GM21528 (cell line): ENCODE results near the gene C9orf50.

Experiments
- ATAC-seq: cut with Tn5 transposase; IDR thresholded peaks from one replicate; pipeline ENCODE4 v1.9.1; 2021; ENCODE audit warnings: mild to moderate bottlenecking, moderate library complexity; ENCODE audit not compliant: unreplicated experiment, low FRiP score

Gene C9orf50

DNA sequence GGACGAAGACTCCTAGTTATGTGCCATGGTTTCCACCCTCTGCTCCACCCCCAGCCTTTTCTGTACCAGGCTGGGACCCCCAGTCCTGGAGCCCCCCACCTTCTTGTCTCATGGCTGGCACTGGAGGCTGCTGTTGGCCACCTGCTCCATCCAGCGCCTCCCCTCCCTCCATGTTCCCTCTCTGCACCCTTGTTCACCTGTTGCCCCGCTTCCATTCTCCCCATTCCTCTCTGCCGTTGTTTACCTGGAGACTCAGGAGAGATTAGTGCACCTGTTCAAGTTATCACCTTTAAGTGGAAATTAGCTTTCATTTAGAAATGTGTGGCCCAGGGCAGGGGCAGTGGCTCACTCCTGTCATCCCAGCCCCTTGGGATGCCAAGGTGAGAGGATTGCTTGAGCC, 12.3 kb upstream of the C9orf50 start:
- ATAC-seq, result no peak

DNA sequence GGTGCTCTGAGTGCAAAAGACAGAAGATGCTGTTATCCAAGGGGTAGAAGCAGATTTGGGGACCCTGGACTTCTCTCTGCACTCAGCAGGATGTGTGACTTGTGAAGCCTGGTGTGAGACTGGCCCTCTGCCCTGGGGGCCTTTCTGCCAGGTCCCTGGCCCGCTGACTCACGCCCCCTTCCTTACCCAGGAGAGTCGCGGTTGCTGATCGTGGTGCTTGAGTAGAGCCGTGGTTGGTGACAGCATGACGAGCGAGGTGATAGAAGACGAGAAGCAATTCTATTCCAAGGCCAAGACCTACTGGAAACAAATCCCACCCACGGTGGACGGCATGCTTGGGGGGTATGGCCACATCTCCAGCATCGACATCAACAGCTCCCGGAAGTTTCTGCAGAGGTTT, 11.6 kb upstream of the C9orf50 start:
- ATAC-seq, result no peak

DNA sequence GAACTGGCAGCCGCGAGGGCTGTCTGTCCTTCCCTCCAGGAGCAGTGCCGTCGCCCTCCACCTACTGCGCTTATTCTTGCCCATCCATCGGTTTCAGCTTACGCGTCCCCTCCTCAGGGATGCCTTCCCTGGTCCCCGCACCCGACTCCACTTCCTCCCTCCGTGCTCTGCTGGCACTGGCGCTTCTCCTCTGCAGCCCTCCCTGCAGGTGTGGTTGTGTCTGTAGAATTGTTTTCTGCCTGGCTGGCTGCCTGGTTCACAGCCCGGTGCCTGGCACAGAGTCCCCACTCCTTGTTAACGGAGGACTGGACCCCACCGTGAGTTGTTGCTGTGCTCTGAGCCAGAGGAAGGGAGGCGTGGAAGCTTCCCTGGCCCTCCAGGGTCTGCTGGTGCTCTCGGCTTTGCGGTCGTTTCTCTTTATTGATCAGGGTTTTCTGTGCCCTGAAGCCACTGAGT, 10.8 kb upstream of the C9orf50 start:
- no peak for ATAC-seq

DNA sequence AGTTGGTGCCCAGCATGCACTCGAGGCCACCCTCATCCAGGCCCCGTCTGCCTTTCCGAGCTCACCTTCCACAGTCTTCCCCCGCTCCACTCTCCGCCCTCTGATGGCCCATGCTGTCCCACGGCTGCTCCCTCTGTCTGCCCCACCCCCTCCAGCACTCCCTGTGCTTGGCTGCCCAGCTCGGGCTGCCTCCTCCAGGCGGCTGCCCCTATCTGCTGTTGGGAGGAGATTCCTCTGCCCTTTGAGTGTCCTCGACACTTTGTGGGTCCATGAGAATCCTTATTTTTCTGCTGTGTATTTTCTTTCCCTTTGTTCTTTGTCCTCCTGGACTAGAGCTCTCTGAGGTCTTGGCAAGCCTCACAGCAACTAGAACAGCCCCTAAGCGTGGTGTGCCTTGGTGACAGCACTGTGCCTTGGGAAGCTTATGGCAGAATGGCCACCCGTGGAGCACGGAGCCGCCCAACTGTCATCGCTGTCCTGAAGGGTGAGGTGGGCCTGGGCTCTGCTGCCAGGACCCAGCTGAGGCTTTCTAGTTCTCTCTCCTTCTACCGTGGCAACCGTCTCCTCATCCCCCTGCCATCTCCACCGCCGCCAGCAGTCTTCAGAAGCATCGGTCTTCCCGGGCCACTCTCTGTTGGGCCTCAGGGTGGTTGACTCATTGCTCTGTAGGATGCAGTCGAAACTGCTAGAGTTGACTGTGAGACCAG, 10.2 kb upstream of the C9orf50 start:
- ATAC-seq, result no peak

DNA sequence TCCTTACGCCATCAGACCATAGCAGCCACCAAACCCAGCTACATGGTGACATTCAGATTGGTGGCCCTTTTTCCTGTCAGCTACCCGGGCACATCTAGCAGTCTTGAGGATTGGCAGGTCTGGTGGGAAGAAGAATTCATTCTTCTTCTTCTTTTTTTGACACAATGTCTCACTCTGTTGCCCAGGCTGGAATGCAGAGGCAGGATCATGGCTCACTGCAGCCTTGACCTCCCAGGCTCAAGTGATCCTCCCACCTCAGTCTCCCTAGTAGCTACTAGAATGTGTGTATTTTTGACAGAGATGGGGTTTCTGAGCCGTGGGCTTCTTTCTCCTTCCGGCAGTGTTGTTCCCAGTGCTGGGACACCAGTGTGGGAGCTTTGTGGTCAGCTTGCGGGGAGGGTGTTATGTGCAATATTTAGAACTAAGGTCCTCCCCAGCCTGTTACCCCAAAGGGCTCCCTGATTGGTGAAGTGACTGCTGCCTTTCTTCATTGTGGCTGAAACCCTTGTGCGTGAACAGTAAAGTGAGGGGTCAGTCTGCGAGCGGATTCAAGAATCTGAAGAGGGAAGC, 8.4 kb upstream of the C9orf50 start:
- ATAC-seq, result no peak

DNA sequence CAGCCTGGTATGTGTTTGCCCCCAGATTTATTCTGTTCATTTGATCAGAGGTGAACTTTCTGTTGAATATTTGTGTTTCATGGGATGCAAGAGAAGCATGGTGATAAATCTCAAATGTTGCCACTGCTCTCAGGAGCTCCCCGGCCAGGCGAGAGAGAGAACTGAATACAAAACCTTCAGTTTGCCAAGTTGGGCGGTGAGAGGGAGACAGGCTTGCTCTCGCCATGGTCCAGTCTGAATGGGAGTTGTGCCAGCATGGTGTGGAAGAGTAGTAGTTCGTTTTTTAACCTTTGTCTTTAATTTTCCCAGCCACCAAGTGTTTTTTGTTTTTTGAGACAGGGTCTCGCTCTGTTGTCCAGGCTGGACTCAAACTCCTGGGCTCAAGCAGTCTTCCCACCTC, 7.8 kb upstream of the C9orf50 start:
- no peak for ATAC-seq

DNA sequence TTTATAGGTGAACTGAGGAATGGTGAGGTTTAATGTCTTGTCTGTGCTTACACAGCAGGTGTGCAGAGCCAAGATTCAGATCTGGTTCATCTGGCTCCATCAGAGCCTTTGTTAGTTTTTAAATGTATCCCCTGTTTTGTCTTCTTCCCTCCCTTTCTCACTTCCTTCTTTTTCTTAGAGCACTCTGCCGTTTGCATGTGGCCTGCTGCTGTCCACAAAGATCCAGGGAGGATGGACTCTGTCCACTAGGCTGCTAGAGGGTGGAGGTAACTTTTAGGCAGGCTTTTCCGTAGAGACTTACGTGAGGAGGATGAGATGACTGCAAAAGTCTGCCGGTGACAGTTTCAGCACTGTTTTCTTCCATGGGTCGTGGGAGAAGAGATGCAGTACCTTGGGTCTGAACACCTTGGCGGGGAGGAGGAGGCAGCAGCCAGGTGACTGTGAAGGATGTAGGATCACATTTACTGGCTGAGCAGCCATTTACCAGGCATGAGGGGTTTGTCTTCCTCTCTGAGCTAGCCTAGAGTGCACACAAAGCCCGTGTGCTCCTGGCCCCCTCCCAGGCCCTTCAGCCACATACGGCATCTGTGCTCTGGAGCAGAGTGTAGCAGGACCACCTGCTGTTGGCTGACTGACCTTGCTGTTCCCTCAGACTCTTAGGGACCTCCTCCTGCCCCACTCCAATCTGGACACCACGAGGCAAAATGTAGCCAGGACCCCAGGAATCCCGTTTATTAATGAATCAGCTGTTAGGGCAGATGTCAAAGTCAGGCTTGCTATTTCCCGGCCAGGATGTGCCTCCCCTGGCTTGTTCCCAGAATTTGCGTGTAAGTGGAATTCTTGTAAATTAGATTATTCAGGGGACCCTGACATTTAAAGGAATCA, 6.9 kb upstream of the C9orf50 start:
- no peak for ATAC-seq

DNA sequence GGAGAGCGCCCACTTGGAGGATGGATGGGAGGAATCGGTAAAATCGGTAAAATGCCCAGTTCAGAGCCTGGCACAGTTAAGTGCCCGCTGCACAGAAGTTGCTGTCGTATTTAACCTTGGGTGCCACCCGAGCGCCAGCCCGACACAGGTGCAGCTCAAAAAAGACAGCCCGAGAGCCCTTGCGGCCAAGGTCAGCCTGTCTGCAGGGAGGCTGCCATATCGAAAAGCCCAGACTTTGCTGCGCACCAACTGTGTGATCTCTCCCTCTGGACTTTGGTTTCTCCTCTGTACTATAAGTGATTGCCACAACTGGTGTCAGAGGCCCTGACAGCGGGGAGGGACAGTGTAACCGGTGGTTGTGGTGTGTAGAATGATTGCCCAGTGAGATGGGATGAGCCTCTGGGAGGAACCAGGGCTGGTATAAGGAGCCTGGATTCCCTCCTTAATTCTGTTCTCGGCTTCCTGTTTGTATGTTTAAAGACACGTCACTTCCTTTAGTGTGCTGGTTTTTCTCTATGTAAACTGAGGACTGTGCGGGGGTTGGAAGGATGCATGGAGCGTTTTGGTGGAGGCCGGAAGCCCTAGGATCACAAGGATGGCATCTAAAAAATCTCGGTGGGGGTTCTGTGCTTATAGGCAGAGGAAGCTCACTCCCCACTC, 5.9 kb upstream of the C9orf50 start:
- peak; percentile 11 for ATAC-seq

DNA sequence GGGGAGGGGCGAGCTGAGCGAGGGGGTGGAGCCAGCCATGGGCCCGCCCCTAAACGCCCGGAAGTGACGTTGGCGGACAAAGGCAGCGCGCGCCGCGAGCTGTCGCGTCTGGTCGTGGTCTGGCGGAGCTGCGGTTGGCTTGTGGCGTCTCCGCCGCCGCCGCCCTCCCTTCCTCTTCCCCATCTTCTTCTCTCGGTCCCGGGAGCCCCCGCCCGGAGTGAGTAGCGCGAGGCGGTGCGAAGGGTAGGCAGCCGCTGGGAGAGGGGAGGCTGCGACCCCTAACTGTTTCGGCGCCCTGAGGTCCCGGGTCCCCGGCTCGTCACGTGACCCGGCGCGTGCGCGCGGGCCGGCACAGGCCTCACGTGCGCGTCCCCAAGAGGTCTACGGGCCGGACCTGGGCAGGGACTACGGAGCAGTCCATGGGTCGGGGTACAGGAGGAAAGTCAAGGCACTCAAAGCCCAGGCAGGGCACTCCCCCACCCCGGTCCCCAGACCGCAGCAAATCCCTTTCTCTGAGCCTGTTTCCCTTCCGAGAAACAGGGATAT, 5.3 kb upstream of the C9orf50 start, which contains the start of gene NTMT1:
TSS of gene NTMT1 (plus strand) at position 85 of the 546 bp plus-strand sequence. CDS start 6,541 bp downstream, outside the sequence.
- peak; percentile 79 for ATAC-seq

DNA sequence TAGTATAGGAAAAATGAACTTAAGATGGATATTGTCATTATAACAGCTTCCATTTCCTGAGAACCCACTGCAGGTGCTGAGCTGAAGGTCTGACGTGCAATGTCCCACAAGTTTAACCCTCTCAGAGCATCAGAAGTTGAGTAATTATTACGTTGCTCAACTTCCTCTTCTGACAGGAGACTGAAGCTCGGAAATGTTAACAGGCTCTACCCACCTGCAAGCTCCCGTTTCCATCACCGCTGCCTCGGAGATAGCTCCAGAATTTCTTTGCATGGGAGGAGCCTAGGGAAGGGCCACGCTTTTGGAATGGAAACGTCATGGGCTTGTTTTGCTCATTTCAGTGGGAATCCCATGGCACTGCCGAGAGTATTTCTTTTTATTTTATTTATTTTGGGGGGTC, 4.0 kb upstream of the C9orf50 start:
- ATAC-seq, result no peak

DNA sequence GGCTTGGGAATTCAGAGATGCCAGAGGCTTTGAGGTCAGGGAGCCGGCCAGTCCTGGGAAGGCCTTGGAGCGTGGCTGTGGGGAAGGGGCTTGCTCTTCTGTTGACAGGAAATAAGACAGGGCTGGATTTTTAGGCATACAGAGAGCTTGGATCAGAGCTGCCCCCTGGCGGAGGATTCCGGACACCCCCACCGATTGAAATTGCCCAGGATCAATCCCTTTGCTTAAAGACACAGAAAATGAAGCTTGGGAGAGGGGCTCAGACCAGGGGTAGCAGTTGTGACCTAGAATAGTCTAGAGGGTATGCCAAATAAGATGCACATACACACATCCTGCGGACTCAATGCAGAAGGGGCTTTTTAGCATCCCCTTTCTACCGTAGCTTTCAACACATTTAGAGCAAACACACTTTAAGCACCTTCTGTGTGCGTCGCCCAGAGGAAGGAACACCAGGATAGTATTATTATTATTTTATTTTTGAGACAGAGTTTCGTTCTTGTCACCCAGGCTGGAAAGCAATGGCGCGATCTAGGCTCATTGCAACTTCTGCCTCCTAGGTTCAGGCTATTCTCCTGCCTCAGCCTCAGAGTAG, 3.4 kb upstream of the C9orf50 start:
- ATAC-seq, result no peak

DNA sequence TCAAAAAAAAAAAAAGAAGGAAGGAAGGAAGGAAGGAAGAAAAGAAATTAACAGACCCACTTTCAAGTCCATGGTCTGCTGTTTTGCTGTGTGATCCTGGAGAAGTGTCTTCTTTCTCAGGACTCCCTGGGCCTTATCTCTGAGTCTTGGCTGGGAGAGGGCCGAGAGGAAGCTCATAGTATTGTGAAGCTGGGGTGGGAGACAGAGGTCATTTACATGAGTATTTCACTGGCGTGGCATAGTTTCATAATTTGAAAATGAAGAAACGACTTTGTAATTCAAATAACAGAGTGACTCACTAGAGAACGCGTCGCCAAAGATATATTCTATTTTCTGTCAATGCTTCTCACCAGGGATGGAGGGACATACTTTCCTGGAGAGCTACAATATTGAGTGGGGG, 2.4 kb upstream of the C9orf50 start:
- no peak for ATAC-seq

DNA sequence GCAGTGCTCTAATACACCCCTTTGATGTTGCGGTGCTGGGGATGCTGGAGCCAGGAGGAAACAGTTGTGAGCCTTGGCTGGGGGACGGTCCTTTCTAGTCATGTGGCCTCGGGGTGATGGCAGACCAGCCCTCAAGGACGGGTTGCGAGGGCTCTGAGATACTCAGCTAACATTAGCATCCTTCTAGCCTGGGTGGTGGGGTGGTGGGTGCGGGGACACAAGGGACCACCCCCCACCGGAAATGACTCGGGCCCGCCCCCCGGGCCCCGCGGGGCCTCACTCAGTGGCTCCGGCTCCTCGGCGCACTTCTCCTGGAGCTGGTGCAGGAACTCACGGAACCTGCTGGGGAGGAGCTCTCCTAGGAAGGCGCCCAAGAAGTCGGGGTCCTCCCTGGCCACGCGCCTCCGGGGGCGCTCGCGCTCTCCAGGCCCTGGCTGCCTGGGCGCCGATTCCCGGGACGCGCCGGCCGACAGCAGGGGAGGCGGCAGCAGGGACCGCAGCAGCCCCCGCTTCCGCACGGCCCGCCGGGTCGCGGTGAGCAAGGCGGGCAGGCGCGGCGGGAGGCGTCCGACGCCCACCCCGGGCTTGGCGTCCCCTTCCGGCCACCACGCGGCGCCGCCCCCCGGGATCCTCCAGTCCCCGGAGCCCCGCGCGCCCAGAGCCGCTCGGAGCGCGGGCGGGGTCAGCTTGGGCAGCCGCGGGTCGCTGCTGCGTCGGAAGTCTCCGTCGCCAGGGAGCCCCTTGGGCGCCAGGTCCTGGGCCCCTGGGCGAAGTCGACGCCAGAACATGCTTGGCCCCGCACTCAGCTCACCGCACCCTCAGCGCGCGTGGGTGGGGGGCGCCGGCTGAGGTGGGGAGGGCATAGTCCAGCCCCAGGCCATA, 873 bp downstream of the C9orf50 start:
- no peak for ATAC-seq

DNA sequence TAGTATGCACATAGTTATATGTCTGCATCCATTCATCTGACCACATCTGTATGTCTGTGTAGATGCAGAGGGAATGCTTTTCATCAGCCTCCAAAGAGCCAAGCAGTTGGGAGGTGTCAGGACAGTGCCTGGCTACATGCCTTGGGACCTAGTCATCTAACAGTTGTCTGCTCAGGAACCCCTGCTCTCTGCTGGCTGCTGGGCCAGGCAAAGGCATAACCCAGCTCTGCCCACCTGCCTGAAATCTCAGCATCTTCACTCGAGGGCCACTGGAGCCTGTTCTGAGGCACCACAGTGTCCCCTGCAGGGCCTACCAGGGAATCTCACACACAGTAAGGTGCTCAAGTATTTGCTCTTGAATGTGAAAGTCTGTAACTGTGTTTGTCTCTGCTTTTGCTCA, 3.7 kb downstream of the C9orf50 start:
- no peak for ATAC-seq

DNA sequence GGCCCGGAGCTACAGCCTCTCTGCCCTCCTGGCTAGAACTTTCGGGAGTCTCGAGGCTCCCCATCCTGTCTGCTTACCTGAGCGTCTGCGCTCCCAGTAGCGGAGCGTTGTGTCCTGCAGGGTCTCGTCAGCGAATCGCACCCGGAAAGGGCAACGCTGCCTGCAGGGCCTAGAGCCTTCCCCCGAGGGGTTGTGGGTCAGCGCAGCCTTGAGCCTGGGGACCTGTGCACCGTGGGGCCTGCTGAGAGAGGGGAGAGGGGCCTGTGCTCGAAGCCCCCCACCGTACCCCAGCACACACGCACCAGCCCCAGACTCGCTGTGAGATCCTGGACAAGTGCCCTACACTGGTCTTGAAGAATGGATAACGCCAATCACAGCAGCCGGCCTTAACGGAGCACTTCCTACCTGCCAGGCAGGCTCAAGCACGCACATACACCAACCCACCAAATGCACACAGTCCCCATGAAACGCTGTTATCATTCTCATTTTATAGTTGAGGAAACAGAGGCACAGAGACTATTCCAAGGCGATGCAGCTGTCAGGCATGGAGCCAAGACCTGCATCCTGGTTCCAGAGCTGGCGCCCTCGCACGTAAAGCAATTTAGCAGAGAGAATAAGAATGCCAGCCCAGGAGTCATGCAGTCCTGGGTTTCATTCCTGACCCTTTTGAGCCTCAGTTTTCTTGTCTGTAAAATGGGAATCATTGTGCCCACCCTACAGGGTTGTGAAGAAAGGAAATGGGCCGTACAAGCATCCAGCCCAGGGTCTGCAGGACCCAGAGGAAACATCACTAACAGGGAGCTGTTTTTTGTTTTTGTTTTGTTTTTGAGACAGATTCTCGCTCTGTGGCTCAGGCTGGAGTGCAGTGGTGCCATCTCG, 5.3 kb downstream of the C9orf50 start:
- ATAC-seq, result no peak

DNA sequence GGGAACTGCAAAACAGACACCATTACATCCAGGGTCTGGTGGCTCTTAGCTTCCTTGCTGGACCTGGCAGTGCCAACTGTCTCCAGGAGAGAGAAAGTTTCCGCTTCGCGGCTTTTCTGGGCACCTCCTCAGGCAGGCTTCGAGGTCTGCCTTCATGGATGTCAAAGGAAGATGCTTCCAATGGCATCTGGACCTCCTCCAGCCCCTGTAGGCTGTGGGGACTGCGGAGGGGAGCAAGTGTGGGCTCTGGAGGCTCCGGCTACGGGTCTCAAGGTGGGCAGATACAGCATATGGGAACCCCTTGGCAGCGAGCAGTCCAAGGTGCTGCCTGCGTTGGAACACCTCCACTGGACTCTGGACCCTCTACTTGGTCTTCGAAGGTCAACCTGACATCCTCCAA, 6.0 kb downstream of the C9orf50 start:
- ATAC-seq, result no peak

DNA sequence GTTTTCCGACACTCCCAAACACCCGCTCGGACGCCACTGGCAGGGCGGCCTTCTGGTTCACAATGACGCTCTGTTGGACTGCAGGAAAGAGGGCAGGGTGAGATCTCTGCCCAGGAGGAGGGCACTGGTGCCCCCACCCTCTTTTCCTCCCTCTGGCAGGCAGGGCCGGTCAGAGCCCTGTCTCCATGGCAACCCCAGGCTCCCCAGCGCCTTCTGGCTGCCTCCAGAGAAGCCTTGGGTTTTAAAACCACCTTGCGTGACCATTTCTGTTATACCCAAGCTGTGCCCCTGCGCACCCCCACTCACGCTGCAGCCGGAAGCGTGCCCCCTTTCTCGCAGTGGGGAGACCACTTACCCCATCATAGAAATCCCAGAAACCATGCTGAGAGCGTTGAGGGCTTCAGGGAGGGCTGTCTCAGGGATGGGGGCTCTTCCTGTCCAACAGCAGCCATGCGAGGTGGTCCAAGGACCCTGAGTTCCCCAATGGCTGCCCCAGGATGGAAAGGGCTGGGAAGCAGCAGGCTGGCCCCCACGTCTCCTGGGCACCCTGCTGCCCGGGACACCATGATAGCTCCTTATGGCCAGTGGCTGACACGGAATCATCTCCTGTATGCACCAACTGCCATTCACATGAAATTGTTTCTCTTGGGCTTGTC, 7.3 kb downstream of the C9orf50 start:
- ATAC-seq, result no peak
